HUDEP-2 (cell line): Measurements from ENCODE around the gene RING1.
A peak's percentile ranks its signal among the peaks of the same experiment; 100 is the strongest.

Experiments used
- DNase-seq, 76 experiments: peaks; one replicate each; lab custom pipeline; 2025; ENCODE audit not compliant: unreplicated experiment in 76 of 76; lab: John Stamatoyannopoulos, UW

RING1 gene

DNA sequence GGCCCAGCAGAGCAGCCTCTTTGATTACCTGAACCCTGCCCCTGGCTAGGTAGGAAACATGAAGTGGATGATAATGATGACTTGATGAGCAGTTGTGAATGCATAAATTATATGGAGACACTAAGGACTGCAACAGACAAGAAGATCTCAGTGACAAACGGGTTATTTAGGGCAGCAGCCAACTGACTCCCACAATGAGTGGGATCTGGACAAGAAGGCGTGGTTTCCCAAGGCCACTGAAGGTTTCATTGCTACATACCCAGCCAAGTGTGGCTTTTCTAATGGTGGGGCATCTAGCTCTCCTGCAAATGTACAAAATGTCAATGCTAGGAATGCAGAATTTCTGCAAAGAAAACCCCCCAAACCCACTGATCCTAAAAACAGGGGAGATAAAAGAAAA, 29.4 kb downstream of the RING1 start:
- DNase-seq = no peak

DNA sequence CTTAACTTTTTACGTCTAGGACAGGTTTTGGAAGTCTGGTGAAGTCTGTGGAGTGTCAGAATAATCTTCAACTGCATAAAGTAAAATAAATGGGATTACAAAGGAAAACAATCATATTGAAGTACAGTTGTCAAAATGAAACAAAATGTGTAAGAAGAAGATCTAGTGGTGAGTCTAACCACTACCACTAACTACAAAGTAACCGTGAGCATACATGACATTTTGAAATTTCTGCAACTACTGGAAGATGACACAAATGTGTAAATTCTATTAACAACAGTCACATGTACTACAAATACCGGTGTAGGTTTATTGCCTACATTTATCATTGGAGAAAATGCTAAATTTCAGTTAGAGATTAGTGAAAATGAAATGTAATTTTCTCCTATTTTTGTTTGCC, 33.7 kb downstream of the RING1 start:
- no peak for DNase-seq

DNA sequence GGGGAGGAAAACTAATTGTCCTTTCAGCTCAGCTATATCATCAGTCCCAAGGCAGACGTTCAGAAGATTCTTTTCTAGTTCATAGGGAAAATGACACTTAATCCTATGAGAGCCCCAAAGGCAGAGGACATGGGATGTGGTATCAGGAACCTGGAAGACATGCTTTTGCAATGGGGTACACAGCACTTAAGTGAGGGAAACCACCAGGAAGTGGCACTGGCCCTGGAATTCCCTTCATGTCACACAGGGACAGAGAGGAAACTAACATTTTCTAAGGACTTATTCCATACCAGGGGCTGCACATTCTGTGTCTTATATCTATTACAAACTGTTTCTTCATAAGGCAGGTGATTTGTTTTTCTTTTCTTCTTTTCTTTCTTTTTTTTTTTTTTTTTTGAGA, 35.2 kb downstream of the RING1 start:
- DNase-seq = no peak

DNA sequence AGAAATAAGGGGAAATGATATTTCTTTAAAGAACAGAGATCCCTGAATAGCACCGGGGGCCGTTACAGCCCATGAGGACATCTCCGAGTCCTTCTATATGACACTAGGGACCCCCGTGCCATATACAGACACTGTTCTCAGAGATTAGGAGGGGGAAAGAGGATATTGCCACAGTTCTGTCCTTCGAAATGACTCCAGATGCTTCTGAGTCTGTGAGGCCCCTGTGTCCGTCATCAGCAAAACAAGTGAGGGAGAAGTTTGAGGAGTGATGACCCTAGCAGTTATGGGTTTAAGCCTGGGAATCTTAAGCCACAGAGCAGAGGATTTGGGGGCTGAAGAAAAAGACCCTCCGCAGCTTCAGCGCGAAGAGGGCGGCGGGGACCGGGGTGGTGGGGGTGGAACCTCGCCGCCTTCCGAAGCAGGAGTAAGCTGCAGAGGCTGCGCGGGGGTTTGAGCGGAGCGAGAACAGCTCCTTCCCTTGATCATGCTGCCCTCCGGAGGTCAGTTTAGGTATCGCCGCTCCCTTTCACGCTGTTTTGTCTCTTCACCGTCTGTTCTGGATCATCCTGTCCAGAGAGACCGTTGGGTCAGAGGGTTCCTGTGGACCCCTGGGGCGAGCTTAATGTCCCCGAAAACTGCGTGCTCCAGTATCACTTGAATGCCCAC, 39.8 kb downstream of the RING1 start:
- peak in 74 of 76 experiments; percentile 14 to 94 (median 83) for DNase-seq

DNA sequence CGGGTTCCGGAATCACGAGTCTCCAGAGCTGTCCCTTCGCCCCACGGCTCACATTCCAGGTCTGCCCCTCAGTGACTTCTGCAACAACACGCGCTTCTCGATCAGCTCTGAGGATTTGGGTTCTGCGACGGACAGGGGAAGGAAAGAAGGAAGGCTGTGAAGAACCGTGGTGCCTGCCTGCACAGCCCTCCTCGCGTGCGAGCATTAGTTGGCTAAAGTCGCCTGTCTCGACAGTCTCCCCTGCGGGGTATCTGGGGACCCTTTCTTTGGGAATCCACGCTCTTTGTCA, 40.3 kb downstream of the RING1 start:
- peak in 14 of 76 experiments; percentile 36 to 68 (median 56) for DNase-seq

DNA sequence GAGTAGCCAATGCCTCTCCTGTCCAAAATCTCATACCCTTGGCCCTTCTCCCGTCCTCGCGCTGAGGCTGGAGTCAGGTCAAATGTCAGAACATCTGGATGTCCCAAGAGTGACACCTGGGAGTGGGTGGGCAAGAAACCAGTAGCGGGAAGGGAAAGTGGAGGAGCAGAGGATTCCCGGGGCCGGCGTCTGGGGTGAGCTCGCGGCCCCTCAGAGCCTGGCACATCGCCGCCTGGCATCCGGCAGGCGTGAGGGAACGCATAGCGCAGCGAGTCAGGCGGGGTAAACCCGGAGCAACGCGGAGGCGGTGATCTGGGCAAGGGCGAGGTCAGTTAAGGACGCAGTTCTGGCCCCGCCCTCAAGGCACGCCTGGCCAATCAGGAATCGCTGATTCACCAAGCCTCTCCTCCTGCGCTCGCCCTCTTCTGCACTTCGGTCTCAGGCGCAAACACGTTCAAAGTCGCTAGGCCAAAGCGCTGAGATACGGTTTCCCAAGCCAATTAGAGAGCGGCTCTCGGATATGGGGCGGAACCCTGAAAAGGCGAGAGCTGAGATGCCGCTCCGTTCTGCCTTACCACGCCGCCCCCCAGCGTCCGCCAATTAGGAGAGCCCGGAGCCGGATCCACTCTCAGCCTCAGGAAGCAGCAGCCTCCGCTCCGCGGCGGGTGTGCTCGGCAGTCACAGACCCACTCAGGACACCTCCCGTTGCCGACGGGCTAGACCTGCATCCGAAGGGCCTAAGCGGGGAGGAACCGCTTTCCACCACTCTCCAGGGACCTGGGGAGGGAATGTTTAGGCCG, 40.8 kb downstream of the RING1 start:
- DNase-seq = peak; percentile 66 to 100 (median 99)

DNA sequence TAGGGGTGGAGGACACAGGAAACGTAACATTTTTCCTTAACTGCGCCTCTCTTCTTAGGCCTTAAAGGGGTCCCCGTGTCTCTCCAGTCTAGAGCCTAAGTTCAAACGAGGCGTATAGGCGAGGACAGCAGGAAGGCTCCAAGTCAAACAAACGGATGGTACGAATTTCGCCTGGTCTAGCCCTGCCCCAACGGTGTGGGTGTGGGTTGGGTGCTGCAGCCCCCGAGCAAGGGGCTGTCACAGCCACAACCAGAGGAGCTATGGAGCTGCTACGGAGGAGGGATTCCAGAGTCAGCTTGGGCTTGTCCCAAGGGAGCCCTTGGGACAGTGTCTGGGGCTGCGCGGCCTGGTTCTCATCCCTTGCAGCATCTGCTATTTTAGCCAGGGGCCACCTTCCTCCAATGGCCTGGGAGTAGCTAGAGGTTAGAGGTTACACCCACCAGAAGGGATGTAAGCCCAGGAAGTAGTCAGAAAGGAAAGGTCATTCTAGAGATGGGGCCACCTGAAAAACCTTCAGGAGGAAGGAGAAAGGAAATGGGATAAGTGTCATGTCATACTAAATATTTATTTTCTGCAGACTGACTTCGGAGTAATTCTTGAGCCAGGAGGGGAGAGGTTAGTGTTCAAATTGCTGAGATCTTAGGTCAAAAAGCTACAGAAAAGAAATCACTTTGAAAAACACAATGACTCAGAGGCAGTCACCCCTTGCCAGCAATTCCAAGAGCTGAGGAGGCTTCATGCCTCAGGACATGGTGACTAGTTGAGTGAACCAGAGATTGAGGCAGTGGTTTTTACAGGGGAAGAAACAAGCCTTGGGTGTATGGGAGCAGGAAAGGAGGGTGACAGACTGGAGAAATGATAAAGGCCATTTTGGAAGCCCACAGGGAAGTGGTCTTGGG, 41.7 kb downstream of the RING1 start:
- DNase-seq = peak in 3 of 76 experiments; percentile 10 to 44 (median 16)

DNA sequence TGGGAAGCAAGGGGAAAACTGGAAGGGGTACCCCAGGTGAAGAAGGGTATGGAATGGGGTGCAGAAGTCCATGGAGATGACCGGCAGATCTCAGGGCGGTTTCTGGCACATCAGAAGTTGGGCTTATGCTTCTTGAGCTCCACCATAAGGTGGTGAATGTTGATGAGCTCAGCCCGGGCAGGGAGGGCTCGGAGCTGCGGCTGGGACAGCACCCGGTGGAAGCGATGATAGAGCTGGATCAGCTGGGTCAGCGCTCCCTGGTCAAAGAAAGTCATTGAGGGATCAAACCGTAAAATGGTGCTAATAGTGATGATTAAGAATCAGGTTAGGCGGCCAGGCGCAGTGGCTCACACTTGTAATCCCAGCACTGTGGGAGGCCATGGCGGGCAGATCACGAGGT, 42.4 kb downstream of the RING1 start:
- no peak for DNase-seq

DNA sequence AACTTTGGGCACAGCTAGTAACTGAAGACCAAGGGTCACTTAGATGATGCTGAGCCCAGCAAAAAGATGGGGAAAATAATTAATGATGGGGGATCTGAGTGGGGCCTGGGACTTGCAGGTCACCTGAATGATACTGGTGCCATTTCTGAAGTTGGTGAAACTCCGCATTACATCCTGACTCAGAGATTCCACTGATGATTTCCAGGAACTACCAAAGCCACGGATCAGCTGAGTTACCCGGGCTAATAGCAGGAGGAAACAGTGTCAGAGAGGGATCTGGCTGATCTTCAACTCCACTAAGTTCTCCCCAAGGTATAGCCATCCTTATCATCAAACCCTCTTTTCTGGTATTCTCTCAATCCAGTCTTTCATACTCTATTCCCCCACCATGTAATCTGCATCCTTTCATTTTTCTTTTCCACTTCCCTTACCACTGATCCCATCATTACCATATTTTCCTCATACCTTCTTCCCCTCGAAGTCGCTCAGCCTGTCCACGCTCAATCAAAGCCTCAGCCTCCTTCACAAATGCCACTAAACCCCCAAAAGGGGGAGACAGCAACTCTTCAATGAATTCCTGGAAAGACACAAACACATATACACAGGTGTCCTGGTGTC, 43.2 kb downstream of the RING1 start:
- DNase-seq = peak in 1 of 76 experiments; percentile 8

DNA sequence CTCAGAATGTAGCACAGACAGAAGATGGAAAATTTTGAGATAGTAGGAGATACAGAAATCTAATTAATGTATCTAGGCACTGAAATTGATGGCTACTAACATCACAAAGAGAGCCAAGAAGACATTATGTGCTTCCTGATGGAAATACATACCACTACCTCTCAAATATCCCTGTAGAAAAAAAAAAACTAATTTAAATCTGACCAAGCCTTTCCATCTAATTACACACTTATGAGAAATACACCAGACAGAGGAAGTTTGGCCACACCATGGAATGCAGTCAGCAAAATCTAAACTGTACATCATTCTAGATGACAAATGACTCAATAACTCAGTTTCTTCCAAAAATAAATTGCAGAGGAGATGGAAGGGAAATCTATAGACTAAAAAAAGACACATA, 44.5 kb downstream of the RING1 start:
- no peak for DNase-seq

DNA sequence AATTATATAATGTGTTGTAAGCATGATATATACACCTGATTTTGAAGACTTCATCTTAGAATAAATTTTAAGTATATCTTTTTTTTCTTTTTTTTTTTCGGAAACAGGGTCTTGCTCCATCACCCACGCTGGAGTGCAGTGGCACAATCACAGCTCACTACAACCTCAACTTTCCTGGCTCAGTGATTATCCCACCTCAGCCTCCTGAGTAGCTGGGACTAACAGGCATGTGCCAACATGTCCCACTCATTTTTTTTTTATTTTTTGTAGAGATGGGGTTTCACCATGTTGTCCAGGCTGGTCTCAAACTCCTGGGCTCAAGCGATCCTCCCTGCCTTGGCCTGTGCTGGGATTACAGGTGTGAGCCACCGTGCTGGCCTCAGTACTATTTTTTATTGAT, 46.3 kb downstream of the RING1 start:
- no peak for DNase-seq

DNA sequence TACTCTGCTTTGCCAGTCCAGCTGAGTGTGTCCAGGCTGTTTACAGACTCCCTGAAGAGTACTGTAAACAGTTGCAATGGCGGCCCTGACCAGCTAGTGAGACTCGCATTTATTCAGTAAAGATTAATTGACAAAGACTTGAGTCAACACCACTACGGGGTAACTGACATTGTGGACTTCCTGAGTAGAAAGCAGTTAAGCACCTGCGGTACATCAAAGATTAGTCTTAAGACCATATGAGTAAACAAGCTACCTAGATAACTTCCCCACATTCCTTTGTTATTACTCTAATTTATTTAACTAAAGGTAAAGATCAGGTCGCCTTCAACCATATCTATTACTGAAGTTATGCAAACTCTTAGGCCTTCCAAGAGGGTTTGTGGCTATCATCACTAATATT, 50.7 kb downstream of the RING1 start:
- DNase-seq = no peak
